ENCODE data around the gene CYB561. TPM values are rescaled to one million over a fixed set of nuclear protein-coding genes. Genes with fewer than 3 reads are reported as not detected.

The CYB561 gene
- total RNA-seq, 4 donors from 2014 or later = 46.2 to 129 (median 101) TPM

- DNase-seq = no peak
- Histone ChIP-seq H3K4me1 (no peaks in the 10 kb centered on the region), H3K27me3 (no peaks in the 10 kb centered on the region), H3K27ac (no peak overlapping the region), H3K36me3 (no peaks in the 10 kb centered on the region), H3K4me3 (replicated peaks in 1 of 3) (no peak overlapping the region), H3K9me3 (no peaks in the 10 kb centered on the region)
- TF ChIP-seq CTCF (IDR thresholded peaks at IDR 0.05) = no peak
- no peak for TF ChIP-seq POLR2A (IDR thresholded peaks at IDR 0.05)
- intact Hi-C loops (cut with DNase I) = no loop called here
- WGBS, 2 donors = 88 to 91% methylated on average over 2 of the region's 2 CpGs
These were observed 26.7 kb downstream of the CYB561 start for GRCh38 chr17:63419398-63419797.

GRCh38 chr17:63418540-63418939 lies 27.6 kb downstream of the CYB561 start:
- H3K9me3 ChIP-seq = no peaks in the 10 kb centered on the region
- DNase-seq = no peak
- no peaks in the 10 kb centered on the region for H3K27me3 ChIP-seq
- H3K27ac ChIP-seq = no peak overlapping the region
- intact Hi-C loops (cut with DNase I) = no loop called here
- TF ChIP-seq CTCF (IDR thresholded peaks at IDR 0.05) = no peak
- no peak for TF ChIP-seq POLR2A (IDR thresholded peaks at IDR 0.05)
- no peak overlapping the region for H3K4me3 ChIP-seq (replicated peaks in 1 of 3)
- H3K4me1 ChIP-seq = no peaks in the 10 kb centered on the region
- no peaks in the 10 kb centered on the region for H3K36me3 ChIP-seq
- WGBS, 2 donors = 80 to 87% methylated on average over 8 of the region's 8 CpGs

- TF ChIP-seq POLR2A (IDR thresholded peaks at IDR 0.05) (no peak), CTCF (IDR thresholded peaks at IDR 0.05) (no peak)
- Histone ChIP-seq H3K27ac (no peak overlapping the region), H3K9me3 (no peaks in the 10 kb centered on the region), H3K36me3 (no peaks in the 10 kb centered on the region), H3K4me3 (replicated peaks in 1 of 3) (no peak overlapping the region), H3K4me1 (no peaks in the 10 kb centered on the region), H3K27me3 (no peaks in the 10 kb centered on the region)
- intact Hi-C loops (cut with DNase I) = no loop called here
- no peak for DNase-seq
- WGBS, 2 donors = 96 to 97% methylated on average over 4 of the region's 4 CpGs
These were observed 31.9 kb downstream of the CYB561 start for GRCh38 chr17:63414222-63414621.

GRCh38 chr17:63413128-63413527 lies 33.0 kb downstream of the CYB561 start:
- DNase-seq = no peak
- H3K9me3 ChIP-seq = no peaks in the 10 kb centered on the region
- 90 to 93% methylated on average over 3 of the region's 3 CpGs for WGBS, 2 donors
- no peak overlapping the region for H3K4me3 ChIP-seq (replicated peaks in 1 of 3)
- TF ChIP-seq CTCF (IDR thresholded peaks at IDR 0.05) = no peak
- no peak for TF ChIP-seq POLR2A (IDR thresholded peaks at IDR 0.05)
- no peak overlapping the region for H3K27ac ChIP-seq
- no peaks in the 10 kb centered on the region for H3K27me3 ChIP-seq
- H3K4me1 ChIP-seq = no peaks in the 10 kb centered on the region
- intact Hi-C loops (cut with DNase I) = no loop called here
- H3K36me3 ChIP-seq = no peaks in the 10 kb centered on the region

- Histone ChIP-seq H3K27ac (no peak overlapping the region), H3K36me3 (no peaks in the 10 kb centered on the region), H3K9me3 (no peaks in the 10 kb centered on the region), H3K4me1 (no peaks in the 10 kb centered on the region), H3K4me3 (replicated peaks in 1 of 3) (no peak overlapping the region), H3K27me3 (no peaks in the 10 kb centered on the region)
- DNase-seq = no peak
- 76 to 85% methylated on average over 6 of the region's 6 CpGs for WGBS, 2 donors
- TF ChIP-seq CTCF (IDR thresholded peaks at IDR 0.05) (no peak), POLR2A (IDR thresholded peaks at IDR 0.05) (no peak)
- intact Hi-C loops (cut with DNase I) = no loop called here
These were observed 33.9 kb downstream of the CYB561 start for GRCh38 chr17:63412234-63412633.
